ENCODE results near the gene POLE3.
"Not testable (repeated sequence)": the region's sequence is repeated elsewhere in the genome, so short reads cannot be mapped to it uniquely, and the experiment has no call there.

POLE3 gene

DNA sequence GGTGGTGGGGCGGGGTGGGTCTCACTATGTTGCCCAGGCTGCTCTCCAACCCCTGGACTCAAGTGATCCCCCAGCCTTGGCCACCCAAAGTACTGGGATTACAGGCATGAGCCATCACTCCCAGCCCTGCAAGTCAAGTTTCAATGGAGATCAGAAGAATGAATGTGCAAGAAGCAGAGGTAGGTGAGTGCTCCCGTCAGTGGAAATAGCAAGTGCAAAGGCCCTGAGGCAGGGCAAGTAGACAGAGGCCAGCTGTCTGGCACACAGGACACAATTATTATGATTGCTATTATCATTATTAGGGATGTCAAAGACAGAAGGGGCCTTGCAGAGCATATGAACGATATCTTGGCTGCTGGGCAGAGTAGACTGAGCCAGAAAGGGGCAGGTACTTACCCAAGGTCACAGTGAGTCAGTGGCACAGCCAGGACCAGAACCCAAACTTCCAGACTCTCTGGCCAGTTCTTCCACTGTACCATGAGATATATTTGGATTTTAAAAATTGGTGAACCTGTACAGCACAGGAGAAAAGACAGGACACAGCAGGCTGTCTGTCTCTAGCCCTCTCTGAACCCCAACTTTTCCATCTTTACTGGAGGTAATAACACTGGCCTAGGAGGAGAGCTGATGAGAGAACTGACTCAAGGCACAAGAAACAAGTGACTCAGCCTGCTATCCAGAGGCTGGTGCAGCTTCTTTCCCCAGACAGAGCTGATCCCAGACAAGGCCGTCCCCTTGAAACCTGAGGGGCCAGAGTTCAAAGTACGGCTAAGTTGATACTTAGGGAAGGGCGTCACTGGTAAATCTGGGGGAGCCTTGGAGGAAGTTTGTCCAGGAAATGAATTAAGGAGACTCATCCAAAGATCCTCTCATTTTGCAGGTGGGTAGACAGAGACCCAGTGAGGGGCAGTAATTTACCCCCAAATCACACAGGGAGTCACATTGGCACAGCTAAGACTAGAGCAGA is 35.1 kb downstream of the POLE3 start:
- no peak for ATAC-seq

DNA sequence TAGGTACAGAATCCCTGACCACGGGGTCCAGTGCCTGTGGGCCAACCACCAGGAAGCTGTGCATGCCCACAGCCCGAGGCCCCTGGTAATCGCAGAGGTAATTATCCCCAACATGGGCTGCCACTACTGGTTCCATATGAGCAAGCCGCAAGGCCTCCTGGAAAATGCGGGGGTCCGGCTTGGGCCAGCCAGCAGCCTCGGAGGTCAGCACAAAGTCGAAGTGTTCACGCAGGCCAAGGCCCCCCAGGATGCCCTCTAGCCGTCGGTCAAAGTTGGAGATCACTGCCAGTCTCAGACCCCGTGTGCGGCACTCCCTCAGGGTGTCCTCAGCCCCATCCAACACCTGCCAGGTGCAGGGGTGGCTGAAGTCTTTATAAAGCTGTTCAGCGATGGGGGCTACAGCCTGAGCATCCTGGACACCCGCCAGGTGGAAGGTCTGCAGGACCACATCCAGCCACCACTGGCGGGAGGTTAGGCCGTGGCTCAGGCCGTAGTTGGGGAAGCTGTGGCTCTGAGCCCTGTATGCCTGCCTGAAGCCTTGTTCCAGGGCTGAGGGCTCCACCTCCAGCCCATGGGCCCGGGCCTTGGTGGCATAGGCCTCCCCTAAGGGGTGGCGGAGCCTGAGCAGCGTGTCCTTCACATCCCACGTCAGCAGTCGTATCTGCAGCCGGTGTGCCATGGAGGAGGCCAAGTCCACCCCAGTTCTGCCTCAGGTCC is 36.6 kb downstream of the POLE3 start:
- ATAC-seq = no peak

DNA sequence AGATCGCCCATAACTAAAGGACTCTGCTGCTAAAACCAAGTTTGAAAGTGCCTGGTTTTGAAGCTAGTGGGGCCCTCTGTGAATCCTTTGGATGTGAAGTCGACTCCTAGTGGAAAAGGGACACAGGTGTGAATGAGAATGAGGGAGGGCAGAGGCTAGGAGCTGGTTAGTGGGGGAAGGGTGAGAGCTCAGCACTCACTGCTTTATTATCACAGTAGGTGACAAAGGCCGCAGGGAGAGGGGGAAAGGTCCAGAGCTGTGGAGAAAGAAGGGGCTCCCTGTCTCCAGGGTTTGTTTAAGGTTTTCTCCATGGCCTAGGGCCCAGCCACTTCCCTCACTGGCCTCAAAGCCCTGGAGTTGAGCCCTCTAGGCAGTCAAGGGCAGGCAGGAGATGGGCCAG is 37.2 kb downstream of the POLE3 start:
- ATAC-seq = no peak

DNA sequence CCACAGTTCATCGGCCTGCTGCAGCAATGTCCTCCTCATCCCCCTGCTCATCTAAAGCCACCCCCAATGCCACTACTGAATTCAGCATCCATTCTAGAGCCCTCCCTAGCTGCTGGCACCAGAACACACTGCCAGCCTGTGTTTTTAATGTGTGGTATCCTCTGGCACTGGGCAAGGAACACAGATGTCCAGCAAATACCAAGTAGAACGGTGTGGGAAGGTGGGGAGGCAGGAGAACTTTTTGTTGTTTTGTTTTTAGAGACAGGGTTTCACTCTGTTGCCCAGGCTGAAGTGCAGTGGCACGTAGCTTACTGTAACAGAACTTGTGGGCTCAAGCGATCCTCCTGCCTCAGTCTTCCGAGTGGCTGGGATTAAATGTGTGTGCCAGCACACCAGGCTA is 38.4 kb downstream of the POLE3 start:
- ATAC-seq = no peak

DNA sequence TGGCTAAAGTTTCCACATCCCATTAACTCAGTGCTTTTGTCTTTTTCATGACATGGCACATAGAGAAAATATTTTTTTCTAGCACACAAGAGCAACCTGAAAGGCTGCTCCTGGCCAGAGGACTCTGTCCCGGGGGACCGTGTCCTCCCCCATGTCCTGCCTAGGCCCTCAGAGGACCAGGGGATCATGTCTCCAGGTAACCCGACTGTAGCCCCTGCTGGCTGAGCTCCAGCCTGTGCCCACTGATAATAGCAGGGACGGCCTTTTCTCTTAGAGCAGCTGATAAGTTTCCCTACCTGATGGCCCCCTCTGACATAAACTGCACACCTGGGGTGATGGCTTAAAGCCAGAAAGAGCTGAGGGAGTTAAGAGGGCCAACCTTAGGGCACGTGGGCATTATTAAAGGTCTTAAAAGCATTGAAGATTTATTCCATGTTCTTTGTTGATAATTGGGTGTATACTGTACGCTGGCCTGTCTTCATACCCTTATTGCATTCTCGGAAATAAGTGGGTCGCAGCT is 39.6 kb downstream of the POLE3 start:
- ATAC-seq = no peak

DNA sequence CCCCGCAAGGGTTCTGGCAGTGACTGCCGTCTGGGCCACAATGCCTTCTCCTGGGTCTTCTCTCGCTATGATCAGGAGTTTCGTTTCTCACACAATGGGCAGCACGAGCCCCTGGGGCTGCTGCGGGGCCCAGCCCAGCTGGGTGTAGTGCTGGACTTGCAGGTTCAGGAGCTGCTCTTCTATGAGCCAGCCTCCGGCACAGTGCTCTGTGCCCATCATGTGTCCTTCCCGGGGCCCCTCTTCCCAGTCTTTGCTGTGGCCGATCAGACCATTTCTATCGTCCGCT is 40.7 kb downstream of the POLE3 start:
- no peak for ATAC-seq

DNA sequence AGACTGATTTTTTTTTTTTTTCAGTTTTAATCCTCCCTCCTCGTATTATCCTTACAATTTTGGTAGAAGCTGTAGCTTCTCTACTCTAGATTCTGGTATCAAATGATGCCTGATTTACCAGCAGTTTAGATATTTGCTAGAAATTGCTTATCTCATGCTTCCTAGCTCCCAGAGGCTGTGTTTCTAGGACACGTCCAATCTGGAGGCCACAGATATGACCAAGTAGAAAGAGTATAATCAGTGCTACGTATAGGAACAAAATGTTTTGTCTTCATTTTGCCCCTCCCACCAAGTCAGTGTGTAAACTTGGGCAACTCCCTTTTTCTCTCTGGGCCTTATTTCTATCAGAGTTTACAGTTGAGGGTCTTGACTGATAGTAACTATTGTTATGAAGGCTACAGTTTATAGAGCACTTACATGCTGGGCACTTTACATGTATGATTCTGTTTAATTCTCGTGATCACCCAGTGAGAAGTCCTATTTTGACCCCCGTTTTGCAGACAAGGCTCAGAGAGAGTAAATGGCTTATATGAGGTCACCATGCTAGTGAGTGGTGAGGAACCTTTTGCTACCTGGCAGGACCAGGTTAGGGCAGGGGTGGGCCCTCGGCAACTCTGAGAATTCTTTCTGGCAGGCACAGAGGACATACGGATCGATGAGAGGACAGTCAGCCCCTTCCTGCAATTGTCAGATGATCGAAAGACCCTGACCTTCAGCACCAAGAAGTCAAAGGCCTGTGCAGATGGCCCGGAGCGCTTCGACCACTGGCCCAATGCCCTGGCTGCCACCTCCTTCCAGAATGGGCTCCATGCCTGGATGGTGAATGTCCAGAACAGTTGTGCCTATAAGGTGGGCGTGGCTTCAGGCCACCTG is 41.3 kb downstream of the POLE3 start:
- no peak for ATAC-seq

DNA sequence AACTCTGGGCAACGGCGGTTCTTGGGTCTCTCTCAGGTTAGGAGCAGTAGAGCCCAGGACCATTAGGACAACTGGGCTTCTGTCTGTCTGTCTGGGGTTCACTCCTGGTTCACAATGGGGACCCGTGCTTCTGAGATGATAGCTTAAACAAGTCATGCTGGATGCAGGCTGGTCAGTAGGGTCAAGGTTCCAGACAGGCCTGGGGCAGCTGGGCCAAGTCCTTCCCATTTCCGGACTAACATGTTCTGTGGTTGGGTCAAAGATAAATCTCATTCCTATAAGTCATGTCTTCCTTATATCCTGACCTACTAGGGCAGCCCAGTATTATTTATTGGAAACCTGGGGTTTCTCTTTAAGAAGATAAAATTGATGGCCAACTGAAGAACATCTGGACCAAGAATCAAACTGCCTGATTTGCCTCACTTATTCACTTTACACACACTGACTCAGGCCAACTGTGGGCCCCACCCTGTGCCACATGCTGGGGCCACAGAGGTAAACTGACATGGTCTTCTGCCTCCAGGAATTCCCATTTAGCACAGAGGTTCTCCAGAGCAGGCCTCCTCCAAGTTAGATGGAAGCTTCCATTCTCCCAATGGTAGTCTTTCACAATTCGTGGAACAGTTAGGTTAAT is 42.0 kb downstream of the POLE3 start:
- ATAC-seq = no peak

DNA sequence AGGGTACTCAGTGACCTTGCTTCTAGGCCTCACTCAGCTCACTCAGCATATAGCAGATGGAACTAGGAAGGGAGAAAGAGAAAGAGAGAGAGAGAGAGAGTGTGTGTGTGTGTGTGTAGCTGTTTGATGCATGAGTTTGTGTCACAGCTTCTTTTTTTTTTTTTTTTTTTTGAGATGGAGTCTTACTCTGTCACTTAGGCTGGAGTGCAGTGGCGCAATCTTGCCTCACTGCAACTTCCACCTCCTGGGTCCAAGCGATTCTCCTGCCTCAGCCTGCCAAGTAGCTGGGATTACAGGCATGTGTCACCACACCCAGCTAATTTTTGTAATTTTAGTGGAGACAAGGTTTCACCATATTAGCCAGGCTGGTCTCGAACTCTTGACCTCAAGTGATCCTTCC is 44.8 kb downstream of the POLE3 start:
- not testable (repeated sequence) for ATAC-seq

DNA sequence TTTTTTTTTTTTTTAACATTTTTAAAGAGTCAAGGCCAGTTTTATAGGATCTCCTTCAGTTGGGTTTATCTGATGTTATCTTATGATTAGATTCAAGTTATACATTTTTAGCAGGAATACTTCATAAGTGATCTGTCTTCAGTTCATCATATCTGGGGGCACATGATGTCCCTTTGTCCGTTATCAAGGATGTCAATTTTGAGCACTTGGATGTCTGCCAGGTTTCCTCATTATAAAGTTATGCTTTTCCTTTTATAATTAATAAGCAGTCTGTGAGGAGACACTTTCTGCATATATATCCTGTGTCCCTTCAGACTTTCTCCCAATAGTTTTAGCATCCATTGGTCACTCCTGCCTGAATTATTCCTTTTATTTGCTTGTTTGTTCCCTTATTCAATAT is 45.5 kb downstream of the POLE3 start:
- no peak for ATAC-seq

DNA sequence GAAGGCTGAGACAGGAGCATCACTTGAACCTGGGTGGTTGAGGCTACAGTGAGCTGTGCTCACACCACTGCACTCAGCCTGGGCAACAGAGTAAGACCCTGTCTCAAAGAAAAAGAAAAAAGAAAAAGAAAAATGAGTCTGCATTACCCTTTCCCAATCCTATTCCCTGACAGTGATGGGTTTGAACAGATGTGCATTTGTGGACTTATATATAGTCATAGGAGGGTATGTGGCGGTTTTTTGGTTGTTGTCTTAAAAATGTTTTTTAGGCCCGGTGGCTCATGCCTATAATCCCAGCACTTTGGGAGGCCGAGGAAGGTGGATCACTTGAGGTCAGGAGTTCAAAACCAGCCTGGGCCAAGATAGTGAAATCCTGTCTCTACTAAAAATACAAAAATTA is 47.1 kb downstream of the POLE3 start:
- ATAC-seq = no peak

DNA sequence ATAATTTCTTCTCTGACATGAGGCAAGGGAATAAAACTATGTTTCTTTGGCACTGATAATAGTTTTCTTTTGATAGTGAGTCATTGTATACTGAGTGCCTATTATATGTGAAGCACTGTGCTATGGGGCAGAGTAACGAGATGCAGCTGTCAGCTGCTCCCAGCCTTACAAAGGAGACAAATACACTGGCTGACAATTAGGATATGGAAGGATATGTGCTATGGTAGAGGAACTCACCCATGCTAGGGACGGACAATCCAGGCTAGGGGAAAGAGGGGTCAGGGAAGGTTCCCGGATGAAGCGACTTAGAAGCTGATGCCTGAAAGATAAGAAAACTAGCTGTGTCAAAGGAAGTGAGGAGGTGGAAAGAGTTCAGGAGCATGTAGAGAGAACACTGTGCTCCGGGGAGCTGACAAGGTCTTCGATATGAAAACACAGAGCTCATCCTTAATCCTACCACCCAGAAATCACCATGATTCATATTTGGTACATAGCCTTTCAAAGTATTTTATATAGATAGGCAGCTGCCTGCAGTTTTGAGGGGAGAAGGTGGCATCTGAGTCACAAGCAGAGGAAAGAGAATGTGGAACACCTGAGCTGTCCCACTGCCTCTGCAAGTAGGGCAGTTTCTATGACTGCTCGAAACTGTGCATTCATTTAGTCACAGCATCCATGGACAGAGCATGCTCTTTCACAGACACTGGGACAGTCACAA is 49.0 kb downstream of the POLE3 start:
- ATAC-seq = peak; percentile 87 to 91

DNA sequence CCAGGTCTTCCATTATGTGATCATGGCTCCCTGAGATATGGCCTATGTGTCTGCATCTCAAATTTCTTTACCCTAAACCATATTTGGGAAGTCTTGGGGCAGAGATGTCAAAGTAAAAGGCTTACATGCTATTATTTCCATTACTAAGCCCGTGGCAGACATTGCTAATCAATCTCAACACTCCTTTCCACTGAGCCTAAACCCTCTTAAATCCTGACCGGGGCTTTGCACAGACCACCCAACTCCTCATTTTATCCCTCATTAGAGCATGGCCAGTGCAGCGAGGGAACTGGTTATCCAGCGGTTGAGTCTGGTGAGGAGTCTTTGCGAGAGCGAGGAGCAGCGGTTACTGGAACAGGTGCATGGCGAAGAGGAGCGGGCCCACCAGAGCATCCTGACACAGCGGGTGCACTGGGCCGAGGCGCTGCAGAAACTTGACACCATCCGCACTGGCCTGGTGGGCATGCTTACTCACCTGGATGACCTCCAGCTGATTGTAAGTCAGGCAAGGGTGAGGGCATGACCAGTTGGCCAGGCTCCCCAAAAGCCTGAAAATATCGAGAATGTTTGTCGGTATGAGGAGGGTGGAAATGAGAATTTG is 50.1 kb downstream of the POLE3 start:
- ATAC-seq = no peak

DNA sequence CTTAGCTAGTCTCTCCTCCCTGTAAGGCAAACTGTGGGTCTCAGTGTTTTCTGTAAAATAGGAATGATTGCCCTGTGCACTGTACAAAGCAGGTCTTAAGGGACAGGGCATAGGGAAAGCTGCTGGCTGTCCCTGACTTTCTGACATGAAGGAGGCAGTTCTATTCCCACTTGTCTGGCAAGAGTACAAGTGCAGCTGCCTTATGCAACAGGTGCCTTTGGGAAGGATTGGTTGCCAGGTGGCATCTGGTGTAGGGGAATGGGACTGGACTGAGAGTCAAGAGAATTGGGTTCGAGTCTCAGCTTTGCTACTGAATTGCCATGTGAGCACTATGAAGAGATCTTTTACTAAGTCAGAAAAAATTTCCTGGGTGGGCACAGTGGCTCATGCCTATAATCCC is 51.1 kb downstream of the POLE3 start:
- ATAC-seq = no peak
